Activated T-helper 1 cell treated with anti-CD3 and anti-CD28 coated beads, Interleukin-12 subunit alpha, Interleukin-12 subunit beta, Interleukin-2, Interleukin-4 antibody, amounts not matched to agents 30 ng/mL and 10 ng/mL and 1 ng/mL, durations not matched to agents 14 hours and 24 hours and 36 hours (primary cell): Measurements from ENCODE around the gene VTN. TPM values are rescaled to one million over a fixed set of nuclear protein-coding genes. Genes with fewer than 3 reads are reported as not detected.

Source experiments
- DNase-seq: peaks from one replicate; pipeline ENCODE4 v3.0.0; 2021; ENCODE audit warnings: low spot score
- H3K27ac Mint-ChIP-seq: one replicate; pipeline ENCODE4 v1.8.0; 2021; ENCODE audit warnings: mild to moderate bottlenecking, mixed read lengths
- H3K27me3 Mint-ChIP-seq: one replicate; pipeline ENCODE4 v1.8.0; 2022; ENCODE audit warnings: mild to moderate bottlenecking, moderate library complexity, mixed read lengths; ENCODE audit not compliant: insufficient read depth
- H3K36me3 Mint-ChIP-seq: one replicate; pipeline ENCODE4 v1.8.0; 2021; ENCODE audit warnings: low read depth, mixed read lengths
- H3K4me1 Mint-ChIP-seq: one replicate; pipeline ENCODE4 v1.8.0; 2021; ENCODE audit warnings: low read depth, mixed read lengths
- H3K4me3 Mint-ChIP-seq: one replicate; pipeline ENCODE4 v1.8.0; 2021; ENCODE audit warnings: mild to moderate bottlenecking, moderate library complexity, mixed read lengths
- H3K9me3 Mint-ChIP-seq: one replicate; pipeline ENCODE4 v1.8.0; 2021; ENCODE audit warnings: mixed read lengths
- intact Hi-C: fragments of 100-400 bp; cut with micrococcal nuclease; formaldehyde crosslinking; loops from one replicate; pipeline ENCODE4 v1.15.1; 2024
- total RNA-seq: library from RNA; stranded (reverse); gene quantifications from 2 replicates; pipeline ENCODE4 v1.2.3, GENCODE V29; 2022

VTN gene, protein sequence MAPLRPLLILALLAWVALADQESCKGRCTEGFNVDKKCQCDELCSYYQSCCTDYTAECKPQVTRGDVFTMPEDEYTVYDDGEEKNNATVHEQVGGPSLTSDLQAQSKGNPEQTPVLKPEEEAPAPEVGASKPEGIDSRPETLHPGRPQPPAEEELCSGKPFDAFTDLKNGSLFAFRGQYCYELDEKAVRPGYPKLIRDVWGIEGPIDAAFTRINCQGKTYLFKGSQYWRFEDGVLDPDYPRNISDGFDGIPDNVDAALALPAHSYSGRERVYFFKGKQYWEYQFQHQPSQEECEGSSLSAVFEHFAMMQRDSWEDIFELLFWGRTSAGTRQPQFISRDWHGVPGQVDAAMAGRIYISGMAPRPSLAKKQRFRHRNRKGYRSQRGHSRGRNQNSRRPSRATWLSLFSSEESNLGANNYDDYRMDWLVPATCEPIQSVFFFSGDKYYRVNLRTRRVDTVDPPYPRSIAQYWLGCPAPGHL
- total RNA-seq, result 0.31 and 0.34 TPM in 2 replicates

DNA sequence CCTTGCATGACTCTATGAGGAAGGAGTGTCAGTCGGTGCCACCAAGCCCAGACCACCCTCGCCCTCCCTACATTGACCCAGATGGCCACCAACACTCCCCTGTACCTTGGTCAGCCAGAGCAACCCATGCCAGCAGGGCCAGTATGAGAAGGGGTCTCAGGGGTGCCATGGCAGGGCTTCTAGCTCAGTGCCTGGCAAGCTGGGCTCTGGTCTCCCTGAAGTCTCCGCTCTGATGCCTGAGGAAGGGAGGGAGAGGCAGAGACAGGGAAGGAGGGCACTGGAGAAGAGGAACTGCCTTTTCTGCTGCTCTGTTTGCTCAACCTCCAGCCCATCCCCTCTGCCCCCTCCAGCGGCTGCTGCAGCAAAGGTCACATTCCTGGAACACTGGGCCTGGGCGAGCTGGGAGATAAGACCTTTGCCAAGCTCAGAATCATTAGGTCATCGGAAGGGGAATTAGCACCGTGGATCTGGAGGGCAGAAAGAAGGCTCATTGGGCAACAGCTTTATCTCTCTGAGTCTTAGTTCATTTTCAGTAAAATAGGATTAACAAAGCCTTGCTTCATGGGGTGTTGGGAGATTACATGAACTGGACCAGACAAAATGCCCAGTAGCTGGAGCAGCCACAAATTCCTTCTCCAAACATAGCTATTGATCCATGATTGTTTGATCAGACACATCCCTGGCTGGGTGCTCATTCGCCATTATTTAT, at the start of gene VTN:
Gene VTN, minus strand, starts transcription at position 273 of the 709 bp plus-strand sequence. Its CDS starts 104 bp downstream, at position 169.
- no peaks in the 10 kb centered on the region for H3K27me3 Mint-ChIP-seq
- H3K36me3 Mint-ChIP-seq, result peaks cover 6% of the 10 kb centered on the region
- no peak for DNase-seq
- intact Hi-C loops, result loop anchor here (5.0 kb wide), 3 partner anchors 37 to 227 kb away; partner anchors contain the start of genes SLC46A1 and SPAG5
- peaks cover 14% of the 10 kb centered on the region for H3K4me1 Mint-ChIP-seq
- H3K9me3 Mint-ChIP-seq, result no peaks in the 10 kb centered on the region
- H3K27ac Mint-ChIP-seq, result peak within 1 kb of the TSS; percentile 98
- peak within 1 kb of the TSS; percentile 95 for H3K4me3 Mint-ChIP-seq

DNA sequence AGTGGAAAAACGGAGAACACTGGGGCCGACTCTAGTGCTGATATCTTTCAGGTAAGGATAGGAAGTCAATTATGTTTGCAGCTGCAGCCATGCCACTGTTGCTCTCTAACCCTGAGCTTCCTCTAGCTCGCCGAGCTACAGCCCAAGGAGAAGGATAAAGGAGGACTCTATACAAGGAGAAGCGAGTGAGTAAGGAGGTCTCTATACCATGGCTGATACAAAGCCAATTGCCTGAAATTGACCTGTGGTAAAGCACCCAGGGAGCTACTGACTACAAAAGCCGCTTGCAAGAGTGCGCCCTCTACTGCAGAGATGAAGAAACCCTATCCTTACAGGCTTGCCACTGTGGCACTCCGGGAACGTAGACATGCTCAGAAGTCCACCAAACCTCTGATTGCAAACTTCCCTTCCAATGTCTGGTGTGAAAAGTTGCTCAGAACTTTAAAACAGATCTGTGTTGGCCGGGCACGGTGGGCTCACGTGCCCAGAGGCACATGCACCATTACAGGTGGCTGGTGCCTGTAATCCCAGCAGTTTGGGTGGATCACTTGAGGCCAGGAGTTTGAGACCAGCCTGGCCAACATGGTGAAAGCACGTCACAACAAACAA, 46.7 kb upstream of the VTN start:
- Mint-ChIP-seq H3K27me3 (peaks cover 27% of the 10 kb centered on the region), H3K9me3 (no peaks in the 10 kb centered on the region), H3K36me3 (no peaks in the 10 kb centered on the region), H3K4me3 (no peak overlapping the region), H3K4me1 (no peaks in the 10 kb centered on the region), H3K27ac (no peak overlapping the region)
- intact Hi-C loops, result loop anchor here (2.0 kb wide), 1 partner anchor 60 kb away; the partner anchor contains the start of gene POLDIP2
- DNase-seq, result peak; percentile 33

DNA sequence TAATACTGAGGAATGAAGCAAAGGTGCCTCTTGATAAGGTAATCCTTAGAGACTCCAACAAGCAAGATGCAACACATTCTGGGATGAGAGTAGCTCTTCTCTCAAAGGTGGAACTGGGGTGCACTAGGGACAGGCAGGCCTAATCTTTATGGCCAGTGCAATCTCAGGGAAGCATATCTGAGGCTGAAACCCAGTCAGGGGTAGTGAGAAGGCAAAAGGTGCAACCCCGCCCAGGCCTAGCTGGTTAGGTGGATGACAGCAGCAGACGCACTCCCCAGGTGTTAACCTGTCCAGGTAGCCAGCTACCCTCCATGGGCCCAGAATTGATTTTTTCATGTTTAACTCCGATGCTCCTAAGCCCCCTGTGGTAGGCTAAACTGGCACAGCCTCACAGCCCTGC, 45.8 kb upstream of the VTN start:
- H3K27me3 Mint-ChIP-seq, result peaks cover 32% of the 10 kb centered on the region
- no peak overlapping the region for H3K27ac Mint-ChIP-seq
- H3K36me3 Mint-ChIP-seq, result no peaks in the 10 kb centered on the region
- H3K9me3 Mint-ChIP-seq, result no peaks in the 10 kb centered on the region
- no peak overlapping the region for H3K4me3 Mint-ChIP-seq
- H3K4me1 Mint-ChIP-seq, result no peaks in the 10 kb centered on the region
- no peak for DNase-seq
- intact Hi-C loops, result loop anchor here (2.0 kb wide), 1 partner anchor 59 kb away; the partner anchor contains the start of gene POLDIP2

DNA sequence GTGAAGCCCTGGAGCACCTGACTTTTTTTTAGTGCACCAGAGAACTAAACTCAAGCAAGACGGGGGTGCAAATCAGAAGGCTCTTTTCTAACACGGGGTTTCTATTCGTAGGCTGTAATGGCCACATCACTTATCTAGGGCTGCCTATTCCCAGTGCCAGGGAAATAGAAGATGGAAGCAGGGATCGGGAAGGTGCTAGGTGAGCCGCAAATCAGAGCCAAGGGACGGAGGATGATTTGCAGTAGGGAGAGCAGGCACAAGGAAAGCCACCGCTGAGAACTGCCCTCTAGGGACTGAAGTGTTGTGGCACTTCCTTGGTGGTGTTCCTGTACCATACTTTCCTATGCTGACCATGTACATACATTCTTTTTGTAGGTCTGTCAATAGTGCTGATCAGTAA, 43.7 kb upstream of the VTN start:
- Mint-ChIP-seq H3K36me3 (no peaks in the 10 kb centered on the region), H3K27me3 (peaks cover 31% of the 10 kb centered on the region), H3K27ac (no peak overlapping the region), H3K9me3 (no peaks in the 10 kb centered on the region), H3K4me1 (no peaks in the 10 kb centered on the region), H3K4me3 (no peak overlapping the region)
- intact Hi-C loops, result no loop called here
- DNase-seq, result no peak

DNA sequence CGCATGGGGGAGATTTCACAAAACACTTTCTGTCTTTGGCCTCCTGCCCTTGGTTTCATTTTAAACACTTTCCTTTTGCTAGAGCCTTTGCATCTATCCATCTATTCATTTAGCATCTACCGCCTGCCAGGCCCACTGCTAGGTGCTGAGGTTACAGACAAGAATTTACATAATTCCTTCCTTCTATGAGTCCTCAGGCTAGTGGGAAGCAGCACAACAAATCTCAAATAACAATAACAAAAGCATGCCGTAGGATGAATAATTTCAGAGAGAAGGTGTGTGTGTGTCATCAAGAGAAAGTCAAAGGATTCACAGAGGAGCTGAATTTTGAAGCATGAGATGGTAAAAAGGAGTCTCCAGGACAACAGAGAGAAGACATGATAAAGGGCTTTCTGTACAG, 42.0 kb upstream of the VTN start:
- intact Hi-C loops, result no loop called here
- no peak overlapping the region for H3K27ac Mint-ChIP-seq
- H3K27me3 Mint-ChIP-seq, result peaks cover 29% of the 10 kb centered on the region
- no peaks in the 10 kb centered on the region for H3K9me3 Mint-ChIP-seq
- no peaks in the 10 kb centered on the region for H3K4me1 Mint-ChIP-seq
- DNase-seq, result no peak
- no peak overlapping the region for H3K4me3 Mint-ChIP-seq
- no peaks in the 10 kb centered on the region for H3K36me3 Mint-ChIP-seq

DNA sequence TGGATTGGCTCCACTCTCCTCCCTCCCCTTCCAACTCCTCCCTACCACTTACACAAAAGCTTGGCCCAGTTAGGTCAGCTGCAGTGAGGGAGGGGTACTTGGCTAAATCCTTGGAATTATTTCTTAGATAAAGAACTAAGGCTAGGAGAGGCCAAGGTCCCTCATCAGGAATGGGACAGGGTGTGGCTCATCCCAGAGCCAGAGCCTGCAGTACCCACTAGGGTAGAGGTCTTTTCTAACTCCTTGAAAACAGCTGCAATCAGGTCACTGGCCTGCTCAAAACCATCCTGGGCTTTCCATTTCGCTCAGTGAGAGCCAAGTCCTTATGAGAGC, 37.8 kb upstream of the VTN start:
- no peak overlapping the region for H3K27ac Mint-ChIP-seq
- no peaks in the 10 kb centered on the region for H3K36me3 Mint-ChIP-seq
- H3K4me1 Mint-ChIP-seq, result peaks cover 4% of the 10 kb centered on the region
- intact Hi-C loops, result loop anchor here (5.0 kb wide), 2 partner anchors 36 to 71 kb away; partner anchors contain the start of genes IFT20, SARM1, TNFAIP1 and VTN
- DNase-seq, result no peak
- H3K4me3 Mint-ChIP-seq, result no peak overlapping the region
- no peaks in the 10 kb centered on the region for H3K9me3 Mint-ChIP-seq
- peaks cover 23% of the 10 kb centered on the region for H3K27me3 Mint-ChIP-seq

DNA sequence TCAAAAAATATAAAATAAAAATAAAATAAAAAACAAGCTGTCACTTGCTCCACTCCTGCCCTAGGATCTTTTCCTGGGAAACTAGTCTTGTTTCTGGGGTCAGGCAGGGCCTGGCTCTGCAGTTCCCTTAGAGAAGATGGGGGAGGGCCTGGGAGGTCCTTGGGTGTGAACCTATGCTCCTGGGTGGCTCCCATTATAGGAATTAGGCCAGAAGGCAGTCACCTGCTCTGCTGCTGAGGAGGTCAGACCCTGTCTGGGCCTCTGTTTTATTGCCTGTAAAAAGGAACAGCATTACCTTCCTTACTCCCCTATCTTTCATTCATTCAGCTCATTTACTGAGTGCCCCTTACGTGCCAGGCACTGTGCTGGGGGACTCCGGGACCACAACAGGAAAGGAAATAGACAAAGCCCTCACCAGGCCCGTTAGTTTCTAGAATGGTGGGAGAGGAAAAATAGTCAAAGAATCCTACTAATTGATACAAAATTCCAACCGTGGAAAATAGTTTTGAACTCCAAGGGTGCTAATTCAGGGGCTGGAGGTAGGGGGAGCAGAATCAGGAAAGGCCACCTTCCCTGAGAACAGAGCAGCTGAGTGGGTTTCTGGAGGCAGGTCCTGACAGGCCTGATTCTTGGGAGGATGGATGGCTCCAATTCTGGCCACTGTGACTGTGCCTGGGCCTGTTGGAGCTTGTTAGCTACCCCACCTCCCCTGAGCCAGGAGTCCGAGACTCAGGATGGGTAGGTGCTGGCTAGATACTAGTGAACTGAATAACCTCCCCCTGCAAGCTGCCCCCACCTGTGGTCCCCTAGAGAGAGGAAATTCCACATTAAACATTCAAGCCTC, 37.2 kb upstream of the VTN start:
- Mint-ChIP-seq H3K36me3 (no peaks in the 10 kb centered on the region), H3K4me3 (no peak overlapping the region), H3K27ac (no peak overlapping the region), H3K9me3 (no peaks in the 10 kb centered on the region), H3K4me1 (peaks cover 5% of the 10 kb centered on the region), H3K27me3 (peaks cover 19% of the 10 kb centered on the region)
- no peak for DNase-seq
- intact Hi-C loops, result loop anchor here (5.0 kb wide), 2 partner anchors 35 to 70 kb away; partner anchors contain the start of genes IFT20, SARM1, TNFAIP1 and VTN

DNA sequence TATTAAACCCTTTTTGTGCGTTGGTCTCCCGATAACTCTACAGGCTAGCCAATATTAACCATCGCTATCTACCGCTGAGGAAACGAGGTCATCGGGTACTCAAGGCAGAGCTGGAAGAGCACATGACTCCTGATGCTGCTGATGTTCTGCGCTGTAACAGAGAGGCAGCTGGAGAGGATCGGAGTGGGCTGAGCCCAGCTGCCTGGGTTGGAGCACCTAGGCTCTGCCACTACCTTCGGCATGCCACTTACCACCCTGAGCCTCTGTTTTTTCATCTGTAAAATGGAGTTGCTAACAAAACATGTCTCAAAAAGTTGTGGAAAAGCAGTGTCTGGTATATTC, 36.3 kb upstream of the VTN start:
- Mint-ChIP-seq H3K36me3 (no peaks in the 10 kb centered on the region), H3K27ac (peak overlapping the region; percentile 44), H3K4me1 (peaks cover 9% of the 10 kb centered on the region), H3K27me3 (peaks cover 14% of the 10 kb centered on the region), H3K9me3 (no peaks in the 10 kb centered on the region), H3K4me3 (peak overlapping the region; percentile 80)
- no peak for DNase-seq
- intact Hi-C loops, result loop anchor here (5.0 kb wide), 2 partner anchors 34 to 69 kb away; partner anchors contain the start of genes IFT20, SARM1, TNFAIP1 and VTN

DNA sequence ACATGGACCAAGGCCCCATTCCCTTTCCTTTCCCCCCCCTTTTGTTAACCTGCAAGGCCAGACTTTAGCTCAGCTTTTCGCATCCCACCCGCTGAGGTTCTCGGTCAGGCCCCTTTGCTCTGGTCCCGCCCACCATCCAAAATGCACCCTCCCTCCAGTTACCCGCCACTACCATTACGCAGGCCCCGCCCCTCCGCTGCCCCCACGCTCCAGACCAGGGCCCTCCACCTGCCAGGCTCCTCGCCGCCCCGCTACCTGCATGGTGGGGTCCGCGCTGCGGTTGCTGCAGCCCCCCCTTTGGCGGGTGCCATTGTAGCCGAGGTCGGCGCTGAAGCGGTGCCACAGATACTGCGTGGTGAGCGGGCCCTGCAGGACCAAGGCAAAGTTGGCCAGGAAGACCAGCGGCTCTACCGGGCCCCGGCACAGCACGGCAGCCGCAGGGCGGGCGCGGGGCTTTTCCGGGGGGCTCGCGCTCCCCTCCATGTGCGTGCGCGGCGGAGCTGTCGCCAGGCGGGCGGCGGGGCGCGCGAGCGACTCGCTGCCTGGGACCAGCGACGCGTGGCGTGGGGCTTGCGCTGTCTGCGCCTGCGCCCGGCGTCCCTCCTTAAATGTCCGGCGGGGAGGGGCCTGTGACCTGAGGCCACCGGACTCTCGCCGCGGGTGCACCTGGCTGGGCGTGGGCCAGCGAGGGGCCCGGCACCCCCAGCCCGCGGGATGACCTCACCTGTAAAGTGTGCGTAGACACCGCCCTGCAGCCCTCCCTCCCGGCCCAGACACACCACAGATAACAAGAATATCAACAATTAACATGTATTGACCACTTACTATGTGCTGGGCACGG, 35.7 kb upstream of the VTN start, which contains the start of gene SLC46A1:
Gene SLC46A1, minus strand, starts transcription at position 581 of the 841 bp plus-strand sequence. Its CDS starts 98 bp downstream, at position 483.
- peak; percentile 12 for DNase-seq
- Mint-ChIP-seq H3K9me3 (no peaks in the 10 kb centered on the region), H3K4me3 (peak within 1 kb of the TSS; percentile 80), H3K36me3 (no peaks in the 10 kb centered on the region), H3K27me3 (peaks cover 11% of the 10 kb centered on the region), H3K27ac (peak within 1 kb of the TSS; percentile 44), H3K4me1 (peaks cover 9% of the 10 kb centered on the region)
- intact Hi-C loops, result loop anchor here (5.0 kb wide), 2 partner anchors 34 to 69 kb away; partner anchors contain the start of genes IFT20, SARM1, TNFAIP1 and VTN

DNA sequence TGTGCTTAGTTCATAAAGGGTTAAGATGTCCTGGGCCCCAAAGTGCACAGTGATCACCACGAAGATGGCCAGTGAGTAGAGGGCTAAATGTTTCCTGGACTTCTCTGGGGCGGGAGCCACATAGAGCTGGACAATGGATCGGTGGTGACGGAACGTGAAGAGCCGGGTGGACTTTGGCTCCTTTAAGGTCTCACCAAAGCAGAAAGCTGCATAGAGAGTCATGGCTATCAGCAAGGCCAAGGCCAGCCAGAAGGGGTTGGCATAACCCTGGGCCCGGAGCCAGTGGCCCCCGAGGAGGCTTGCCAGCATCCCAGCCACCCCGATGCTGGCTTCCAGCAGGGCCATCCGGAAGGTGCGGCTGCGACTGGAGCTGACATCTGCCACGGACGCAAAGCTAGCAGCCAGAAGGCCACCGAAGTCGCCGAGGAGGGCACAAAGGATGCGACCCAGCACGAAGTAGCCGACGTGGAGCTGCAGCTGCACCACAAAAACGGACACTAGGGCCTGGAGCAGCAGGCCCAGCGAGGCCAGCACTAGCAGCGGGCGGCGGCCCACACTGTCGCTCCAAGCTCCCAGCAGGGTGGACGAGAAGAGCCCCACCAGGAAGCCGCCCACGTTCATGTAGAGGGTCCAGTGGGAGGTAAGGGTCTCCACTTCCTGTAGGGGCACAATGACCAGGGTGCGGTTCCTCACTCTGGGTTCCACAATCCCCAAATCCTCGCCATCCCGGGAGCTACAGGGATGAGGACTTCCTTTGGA, 34.9 kb upstream of the VTN start:
- no peak overlapping the region for H3K27ac Mint-ChIP-seq
- intact Hi-C loops, result loop anchor here (5.0 kb wide), 2 partner anchors 33 to 68 kb away; partner anchors contain the start of genes IFT20, SARM1, TNFAIP1 and VTN
- H3K36me3 Mint-ChIP-seq, result no peaks in the 10 kb centered on the region
- H3K27me3 Mint-ChIP-seq, result peaks cover 4% of the 10 kb centered on the region
- no peak for DNase-seq
- H3K4me1 Mint-ChIP-seq, result peaks cover 9% of the 10 kb centered on the region
- peak overlapping the region; percentile 79 for H3K4me3 Mint-ChIP-seq
- H3K9me3 Mint-ChIP-seq, result no peaks in the 10 kb centered on the region

DNA sequence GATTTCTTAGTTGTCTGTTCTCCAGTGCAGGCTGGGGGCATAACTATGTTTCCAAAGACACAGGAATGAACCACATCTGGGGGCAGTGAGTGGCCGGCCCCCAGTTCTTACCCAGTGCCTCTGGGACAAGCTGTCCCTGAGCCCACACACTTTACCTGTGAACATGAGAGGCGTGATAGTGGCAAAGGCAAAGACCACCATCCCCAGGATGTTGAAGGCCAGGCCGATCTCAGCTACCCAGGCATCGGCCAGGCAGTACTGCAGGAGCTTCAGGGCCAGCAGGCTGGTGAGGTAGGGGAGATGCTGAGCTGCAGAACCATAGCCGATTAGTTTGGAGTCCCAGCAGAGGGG, 34.3 kb upstream of the VTN start:
- no peak overlapping the region for H3K27ac Mint-ChIP-seq
- peaks cover 4% of the 10 kb centered on the region for H3K27me3 Mint-ChIP-seq
- intact Hi-C loops, result no loop called here
- no peak for DNase-seq
- no peaks in the 10 kb centered on the region for H3K9me3 Mint-ChIP-seq
- peaks cover 9% of the 10 kb centered on the region for H3K4me1 Mint-ChIP-seq
- H3K36me3 Mint-ChIP-seq, result no peaks in the 10 kb centered on the region
- H3K4me3 Mint-ChIP-seq, result no peak overlapping the region
